ENCODE measurements around the gene TMEM273. TPM values are rescaled to one million over a fixed set of nuclear protein-coding genes. Genes with fewer than 3 reads are reported as not detected.

TMEM273 gene
- total and polyA plus RNA-seq, 2 donors (not counting 1 experiment from before 2014, with no cell fraction given), result 0.18 TPM; not detected in 1

DNA sequence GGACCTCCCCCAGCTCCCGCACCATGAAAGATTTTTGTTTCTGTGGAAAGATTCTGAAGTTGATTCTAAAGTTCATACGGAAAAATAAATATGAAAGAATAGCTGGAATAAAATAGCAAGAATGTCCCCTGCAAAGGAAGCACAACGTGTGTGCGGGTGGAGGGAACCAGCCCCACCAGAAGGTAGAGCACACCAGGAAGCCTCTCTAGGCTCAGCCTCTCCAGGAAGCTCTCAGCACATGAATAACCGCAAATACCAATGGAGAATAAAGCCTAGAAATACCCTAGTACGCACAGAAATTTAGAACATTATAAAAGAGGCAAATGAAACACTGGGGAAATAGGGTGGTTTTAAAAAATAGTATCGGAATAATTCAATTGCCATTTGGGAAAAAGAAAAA, 29.8 kb downstream of the TMEM273 start:
- H3K79me2 ChIP-seq (ENCODE audit: control insufficient read depth, insufficient read depth, low read length), result no peaks in the 10 kb centered on the region
- no peaks in the 10 kb centered on the region for H3K9me3 ChIP-seq (ENCODE audit: control insufficient read depth, insufficient read depth, low read depth, low read length)
- H4K20me1 ChIP-seq (ENCODE audit: control insufficient read depth, extremely low read depth, insufficient read depth, low read length), result no peaks in the 10 kb centered on the region
- no peak for DNase-seq (ENCODE audit: low read depth in 2 of 2)
- no peak for TF ChIP-seq EZH2 (IDR thresholded peaks at IDR 0.05; ENCODE audit: low read length, missing control alignments)
- TF ChIP-seq, protein P1, sequence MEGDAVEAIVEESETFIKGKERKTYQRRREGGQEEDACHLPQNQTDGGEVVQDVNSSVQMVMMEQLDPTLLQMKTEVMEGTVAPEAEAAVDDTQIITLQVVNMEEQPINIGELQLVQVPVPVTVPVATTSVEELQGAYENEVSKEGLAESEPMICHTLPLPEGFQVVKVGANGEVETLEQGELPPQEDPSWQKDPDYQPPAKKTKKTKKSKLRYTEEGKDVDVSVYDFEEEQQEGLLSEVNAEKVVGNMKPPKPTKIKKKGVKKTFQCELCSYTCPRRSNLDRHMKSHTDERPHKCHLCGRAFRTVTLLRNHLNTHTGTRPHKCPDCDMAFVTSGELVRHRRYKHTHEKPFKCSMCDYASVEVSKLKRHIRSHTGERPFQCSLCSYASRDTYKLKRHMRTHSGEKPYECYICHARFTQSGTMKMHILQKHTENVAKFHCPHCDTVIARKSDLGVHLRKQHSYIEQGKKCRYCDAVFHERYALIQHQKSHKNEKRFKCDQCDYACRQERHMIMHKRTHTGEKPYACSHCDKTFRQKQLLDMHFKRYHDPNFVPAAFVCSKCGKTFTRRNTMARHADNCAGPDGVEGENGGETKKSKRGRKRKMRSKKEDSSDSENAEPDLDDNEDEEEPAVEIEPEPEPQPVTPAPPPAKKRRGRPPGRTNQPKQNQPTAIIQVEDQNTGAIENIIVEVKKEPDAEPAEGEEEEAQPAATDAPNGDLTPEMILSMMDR (conservative IDR thresholded peaks at IDR 0.05 in 1 of 2, IDR thresholded peaks at IDR 0.05 in 1 of 2; ENCODE audit: low read depth in 1 of 2, low read length in 2 of 2), result no peak
- H3K4me1 ChIP-seq (ENCODE audit: control insufficient read depth, extremely low read depth, insufficient read depth, low read length), result peaks cover 6% of the 10 kb centered on the region
- H3K27me3 ChIP-seq (ENCODE audit: control insufficient read depth, insufficient read depth, low read length), result no peaks in the 10 kb centered on the region
- no peak overlapping the region for H3K4me2 ChIP-seq (ENCODE audit: extremely low read depth, insufficient read depth, low read length)
- no peak overlapping the region for H3K9ac ChIP-seq (ENCODE audit: insufficient read depth, low read length)
- no peak overlapping the region for H3K27ac ChIP-seq (ENCODE audit: insufficient read depth, low read length)
- H3K4me3 ChIP-seq (replicated peaks in 1 of 4; ENCODE audit: control extremely low read depth in 1 of 4, insufficient read depth in 1 of 4, low read depth in 3 of 4, low read length in 4 of 4), result no peak overlapping the region
- H2AFZ ChIP-seq (ENCODE audit: low read length), result no peak overlapping the region
- no peaks in the 10 kb centered on the region for H3K36me3 ChIP-seq (ENCODE audit: control insufficient read depth, insufficient read depth, low read length)

DNA sequence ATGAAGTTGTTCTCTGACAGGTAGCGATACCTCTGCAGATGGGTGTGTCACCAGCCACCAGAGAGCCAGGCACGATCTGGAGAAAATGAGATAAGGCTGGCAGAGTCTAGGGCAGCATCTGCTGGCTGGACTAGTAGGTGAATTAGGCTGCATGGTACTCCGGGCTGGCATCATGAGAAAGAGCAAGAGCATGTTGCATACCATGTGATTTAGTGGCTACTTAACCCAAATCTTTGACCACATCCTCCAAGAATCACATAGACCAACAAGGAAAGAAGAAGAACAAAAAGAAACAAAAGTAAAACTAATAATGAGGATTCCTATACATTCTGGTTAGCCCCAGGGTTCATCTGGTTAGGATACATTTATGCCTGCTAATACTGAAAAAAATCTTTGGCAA, 31.0 kb downstream of the TMEM273 start:
- no peak for DNase-seq (ENCODE audit: low read depth in 2 of 2)
- Histone ChIP-seq H3K9me3 (ENCODE audit: control insufficient read depth, insufficient read depth, low read depth, low read length) (no peaks in the 10 kb centered on the region), H3K36me3 (ENCODE audit: control insufficient read depth, insufficient read depth, low read length) (no peaks in the 10 kb centered on the region), H3K27me3 (ENCODE audit: control insufficient read depth, insufficient read depth, low read length) (no peaks in the 10 kb centered on the region), H3K4me2 (ENCODE audit: extremely low read depth, insufficient read depth, low read length) (no peak overlapping the region), H3K9ac (ENCODE audit: insufficient read depth, low read length) (no peak overlapping the region), H3K4me3 (replicated peaks in 1 of 4; ENCODE audit: control extremely low read depth in 1 of 4, insufficient read depth in 1 of 4, low read depth in 3 of 4, low read length in 4 of 4) (no peak overlapping the region), H3K79me2 (ENCODE audit: control insufficient read depth, insufficient read depth, low read length) (no peaks in the 10 kb centered on the region), H4K20me1 (ENCODE audit: control insufficient read depth, extremely low read depth, insufficient read depth, low read length) (no peaks in the 10 kb centered on the region), H3K27ac (ENCODE audit: insufficient read depth, low read length) (no peak overlapping the region), H3K4me1 (ENCODE audit: control insufficient read depth, extremely low read depth, insufficient read depth, low read length) (peaks cover 6% of the 10 kb centered on the region), H2AFZ (ENCODE audit: low read length) (no peak overlapping the region)
- TF ChIP-seq, protein P1 (conservative IDR thresholded peaks at IDR 0.05 in 1 of 2, IDR thresholded peaks at IDR 0.05 in 1 of 2; ENCODE audit: low read depth in 1 of 2, low read length in 2 of 2), result no peak
- no peak for TF ChIP-seq EZH2 (IDR thresholded peaks at IDR 0.05; ENCODE audit: low read length, missing control alignments)

DNA sequence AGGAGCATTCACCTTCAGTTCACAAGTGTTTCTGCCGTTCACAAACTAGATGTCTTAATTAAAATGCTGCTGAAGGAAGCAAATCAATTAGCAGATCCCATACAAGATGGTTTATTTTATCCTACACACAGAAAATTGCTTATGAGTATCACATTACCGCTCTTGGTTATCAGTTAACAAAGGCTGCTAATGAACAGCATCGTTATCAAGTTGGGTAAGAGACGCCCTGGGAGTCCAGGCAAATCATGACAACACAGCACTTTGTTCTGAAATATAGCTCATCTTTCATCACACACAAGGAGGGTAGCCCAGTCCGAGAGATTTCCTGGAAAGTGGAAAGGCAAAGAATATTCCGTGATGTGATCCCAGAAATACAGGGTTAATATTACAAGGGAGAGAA, 33.5 kb downstream of the TMEM273 start:
- H3K4me2 ChIP-seq (ENCODE audit: extremely low read depth, insufficient read depth, low read length), result no peak overlapping the region
- no peaks in the 10 kb centered on the region for H3K79me2 ChIP-seq (ENCODE audit: control insufficient read depth, insufficient read depth, low read length)
- no peak overlapping the region for H3K27ac ChIP-seq (ENCODE audit: insufficient read depth, low read length)
- H3K4me3 ChIP-seq (replicated peaks in 1 of 4; ENCODE audit: control extremely low read depth in 1 of 4, insufficient read depth in 1 of 4, low read depth in 3 of 4, low read length in 4 of 4), result no peak overlapping the region
- H3K9ac ChIP-seq (ENCODE audit: insufficient read depth, low read length), result no peak overlapping the region
- no peaks in the 10 kb centered on the region for H4K20me1 ChIP-seq (ENCODE audit: control insufficient read depth, extremely low read depth, insufficient read depth, low read length)
- no peak overlapping the region for H2AFZ ChIP-seq (ENCODE audit: low read length)
- peaks cover 2% of the 10 kb centered on the region for H3K27me3 ChIP-seq (ENCODE audit: control insufficient read depth, insufficient read depth, low read length)
- H3K36me3 ChIP-seq (ENCODE audit: control insufficient read depth, insufficient read depth, low read length), result no peaks in the 10 kb centered on the region
- TF ChIP-seq EZH2 (IDR thresholded peaks at IDR 0.05; ENCODE audit: low read length, missing control alignments), result no peak
- TF ChIP-seq, protein P1 (conservative IDR thresholded peaks at IDR 0.05 in 1 of 2, IDR thresholded peaks at IDR 0.05 in 1 of 2; ENCODE audit: low read depth in 1 of 2, low read length in 2 of 2), result no peak
- no peak for DNase-seq (ENCODE audit: low read depth in 2 of 2)
- H3K9me3 ChIP-seq (ENCODE audit: control insufficient read depth, insufficient read depth, low read depth, low read length), result no peaks in the 10 kb centered on the region
- H3K4me1 ChIP-seq (ENCODE audit: control insufficient read depth, extremely low read depth, insufficient read depth, low read length), result peaks cover 6% of the 10 kb centered on the region
